ENCODE results near the gene HS2ST1.

Gene HS2ST1

GRCh38 chr1:87058343-87058649 is 143.9 kb downstream of the HS2ST1 start:
- Histone ChIP-seq H3K4me3 (ENCODE audit: low read depth, low read length) (no peak overlapping the region), H3K36me3 (ENCODE audit: control insufficient read depth in 2 of 2, insufficient read depth in 1 of 2, low read length in 2 of 2) (no peaks in the 10 kb centered on the region; a peak in 1 of 3 replicates), H3K27ac (ENCODE audit: extremely low read depth, low read depth, low read length) (no peak overlapping the region), H3K4me1 (ENCODE audit: control insufficient read depth, insufficient read depth, low read length) (no peaks in the 10 kb centered on the region), H3K9me3 (ENCODE audit: control insufficient read depth, insufficient read depth, low read depth, low read length) (no peaks in the 10 kb centered on the region)
- TF ChIP-seq ZNF544 (tag by site-specific recombination; IDR thresholded peaks at IDR 0.05), result no peak
- peak; percentile 74 for TF ChIP-seq PRDM6 (tag by site-specific recombination; IDR thresholded peaks at IDR 0.05)
- TF ChIP-seq ZNF701 (tag by site-specific recombination; IDR thresholded peaks at IDR 0.05), result no peak
- CTCF ChIA-PET, result interaction anchor here (0.6 to 0.7 kb wide), 2 partner anchors 16 to 26 kb away, joined by 3 read pairs; no protein-coding TSS in a partner anchor
- POLR2A ChIA-PET, result no interaction called here

GRCh38 chr1:87061742-87062156 is 147.3 kb downstream of the HS2ST1 start:
- H3K4me3 ChIP-seq (ENCODE audit: low read depth, low read length), result no peak overlapping the region
- POLR2A ChIA-PET, result no interaction called here

GRCh38 chr1:87062687-87063086 is 148.3 kb downstream of the HS2ST1 start:
- H3K36me3 ChIP-seq (ENCODE audit: control insufficient read depth in 2 of 2, insufficient read depth in 1 of 2, low read length in 2 of 2), result no peaks in the 10 kb centered on the region; a peak in 1 of 3 replicates
- no peak overlapping the region for H3K27ac ChIP-seq (ENCODE audit: extremely low read depth, low read depth, low read length)
- ChIA-PET POLR2A (no interaction called here), CTCF (no interaction called here)
- no peaks in the 10 kb centered on the region for H3K4me1 ChIP-seq (ENCODE audit: control insufficient read depth, insufficient read depth, low read length)
- no peaks in the 10 kb centered on the region for H3K9me3 ChIP-seq (ENCODE audit: control insufficient read depth, insufficient read depth, low read depth, low read length)
- TF ChIP-seq SETDB1 (IDR thresholded peaks at IDR 0.05; ENCODE audit: insufficient read length, low read length), result peak; percentile 55
- no peak for TF ChIP-seq KLF17 (tag by site-specific recombination; IDR thresholded peaks at IDR 0.05)
- TF ChIP-seq ZNF366 (tag by site-specific recombination; conservative IDR thresholded peaks at IDR 0.05), result no peak
- no peak for TF ChIP-seq ZNF239 (tag by site-specific recombination; IDR thresholded peaks at IDR 0.05)
- no peak for TF ChIP-seq HOXA7 (CRISPR knock-in tag; IDR thresholded peaks at IDR 0.05; ENCODE audit: borderline replicate concordance)
- peak; percentile 21; the same call in 1 of the 2 replicates for TF ChIP-seq TRIM28 (IDR thresholded peaks at IDR 0.05; ENCODE audit: borderline replicate concordance, low read length)
- TF ChIP-seq SCRT2 (tag by site-specific recombination; IDR thresholded peaks at IDR 0.05), result no peak
- TF ChIP-seq ZNF112 (tag by site-specific recombination; IDR thresholded peaks at IDR 0.05), result no peak
- no peak overlapping the region for H3K4me3 ChIP-seq (ENCODE audit: low read depth, low read length)

More at GRCh38 chr1:87061742-87062156, 147.3 kb downstream of the HS2ST1 start:
- TF ChIP-seq ZNF792 (tag by site-specific recombination; IDR thresholded peaks at IDR 0.05) (no peak), ZNF157 (tag by site-specific recombination; IDR thresholded peaks at IDR 0.05) (no peak), ZNF19 (tag by site-specific recombination; IDR thresholded peaks at IDR 0.05; ENCODE audit: low read depth) (no peak), ZNF549 (tag by site-specific recombination; IDR thresholded peaks at IDR 0.05) (no peak), ZNF423 (tag by site-specific recombination; IDR thresholded peaks at IDR 0.05) (no peak), ZNF2 (tag by site-specific recombination; IDR thresholded peaks at IDR 0.05) (no peak), GLI4 (tag by site-specific recombination; IDR thresholded peaks at IDR 0.05) (no peak), PRDM10 (tag by site-specific recombination; IDR thresholded peaks at IDR 0.05) (no peak), ZBTB26 (tag by site-specific recombination; optimal IDR thresholded peaks at IDR 0.05) (no peak), ZNF324 (tag by site-specific recombination; IDR thresholded peaks at IDR 0.05) (no peak), MYNN (tag by site-specific recombination; IDR thresholded peaks at IDR 0.05; ENCODE audit: borderline replicate concordance) (no peak), ZNF274 (IDR thresholded peaks at IDR 0.05; ENCODE audit: low read length) (no peak), ZNF274 (tag by site-specific recombination; IDR thresholded peaks at IDR 0.05; ENCODE audit: borderline replicate concordance) (no peak), ZNF146 (tag by site-specific recombination; IDR thresholded peaks at IDR 0.05) (no peak), ZNF311 (tag by site-specific recombination; IDR thresholded peaks at IDR 0.05; ENCODE audit: borderline replicate concordance) (no peak), MZF1 (tag by site-specific recombination; IDR thresholded peaks at IDR 0.05; ENCODE audit: borderline replicate concordance) (no peak)
- Histone ChIP-seq H3K27ac (ENCODE audit: extremely low read depth, low read depth, low read length) (no peak overlapping the region), H3K36me3 (ENCODE audit: control insufficient read depth in 2 of 2, insufficient read depth in 1 of 2, low read length in 2 of 2) (no peaks in the 10 kb centered on the region; a peak in 1 of 3 replicates), H3K4me1 (ENCODE audit: control insufficient read depth, insufficient read depth, low read length) (no peaks in the 10 kb centered on the region), H3K9me3 (ENCODE audit: control insufficient read depth, insufficient read depth, low read depth, low read length) (no peaks in the 10 kb centered on the region)
- CTCF ChIA-PET, result no interaction called here
